ENCODE results near the gene GRK7. TPM values are rescaled to one million over a fixed set of nuclear protein-coding genes. Genes with fewer than 3 reads are reported as not detected.
"Not testable (repeated sequence)": the region's sequence is repeated elsewhere in the genome, so short reads cannot be mapped to it uniquely, and the experiment has no call there.

GRK7 gene
- polyA plus RNA-seq, 12 donors: 0.05 to 0.20 (median 0.08) TPM; not detected in 7

DNA sequence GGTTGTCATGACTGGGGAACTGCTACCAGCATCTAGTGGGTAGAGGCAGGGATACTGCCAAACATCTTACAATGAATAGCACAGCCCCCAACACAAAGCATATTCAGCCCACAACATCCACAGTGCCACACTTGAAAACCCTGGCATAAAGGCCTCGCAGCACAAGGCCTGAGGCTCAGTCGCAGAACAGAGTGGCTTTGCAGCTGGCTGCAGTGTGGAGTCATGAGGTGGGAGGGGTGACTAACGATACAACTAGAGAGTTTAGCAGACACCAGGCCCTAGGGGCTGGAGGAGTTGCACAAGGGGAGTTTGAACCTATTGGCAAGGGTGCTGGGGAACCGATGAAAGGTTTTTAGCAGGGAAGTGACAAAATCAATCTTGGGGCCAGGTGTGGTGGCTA, 32.1 kb downstream of the GRK7 start:
- no peak for DNase-seq

DNA sequence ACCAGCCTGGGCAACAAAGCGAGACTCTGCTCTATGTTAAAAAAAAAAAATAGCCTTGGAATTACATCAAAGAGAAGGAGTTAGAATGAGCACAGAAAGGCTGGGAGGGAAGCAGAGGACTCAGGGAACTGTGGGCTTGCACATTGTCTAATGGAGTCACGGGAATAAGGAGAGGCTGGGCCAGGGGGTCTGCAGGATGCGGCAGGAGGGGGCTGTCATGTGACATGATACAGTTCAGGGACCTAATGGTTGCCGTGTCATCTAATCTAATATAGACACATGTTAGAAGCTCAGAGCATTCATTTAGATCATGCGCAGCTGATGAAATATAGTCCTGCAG, 32.5 kb downstream of the GRK7 start:
- no peak for DNase-seq

DNA sequence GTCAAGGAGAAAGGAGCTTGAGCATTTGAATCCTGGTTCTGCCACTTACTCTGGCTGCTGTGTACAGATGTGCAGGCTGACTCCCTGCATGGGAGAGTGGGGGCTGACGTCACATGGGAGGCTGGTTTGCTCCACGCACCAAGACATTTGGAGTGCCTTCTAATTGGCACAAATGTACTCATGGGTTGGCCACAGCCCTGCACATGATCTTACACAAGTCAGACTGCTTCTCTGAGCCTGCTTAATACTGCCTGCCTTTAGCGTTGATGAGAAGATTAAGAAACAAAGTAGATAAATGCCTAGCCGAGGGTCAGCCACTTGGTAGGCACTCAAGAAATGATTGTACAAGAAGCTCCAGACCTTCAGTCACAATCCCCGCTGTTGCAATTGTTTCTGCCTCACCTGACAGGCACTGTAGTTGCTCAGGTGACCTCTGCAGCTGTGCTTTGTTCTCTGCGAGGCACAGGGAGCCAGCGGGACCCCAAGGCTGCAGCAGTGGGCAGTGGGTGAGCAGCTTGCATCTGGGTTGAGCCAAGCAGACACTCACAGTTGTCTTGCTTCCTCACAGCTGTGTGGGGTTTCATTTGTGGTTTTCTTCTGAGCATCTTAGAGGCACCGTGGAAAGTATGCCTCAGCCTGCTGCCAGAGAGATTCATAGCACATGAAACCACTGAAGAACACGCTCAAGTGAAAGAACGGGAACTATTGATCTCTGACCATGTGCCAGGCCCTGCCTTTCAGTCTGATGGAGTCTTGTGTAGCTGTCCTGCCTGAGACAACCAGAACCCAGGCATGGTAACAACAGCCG, 33.1 kb downstream of the GRK7 start:
- DNase-seq: no peak

DNA sequence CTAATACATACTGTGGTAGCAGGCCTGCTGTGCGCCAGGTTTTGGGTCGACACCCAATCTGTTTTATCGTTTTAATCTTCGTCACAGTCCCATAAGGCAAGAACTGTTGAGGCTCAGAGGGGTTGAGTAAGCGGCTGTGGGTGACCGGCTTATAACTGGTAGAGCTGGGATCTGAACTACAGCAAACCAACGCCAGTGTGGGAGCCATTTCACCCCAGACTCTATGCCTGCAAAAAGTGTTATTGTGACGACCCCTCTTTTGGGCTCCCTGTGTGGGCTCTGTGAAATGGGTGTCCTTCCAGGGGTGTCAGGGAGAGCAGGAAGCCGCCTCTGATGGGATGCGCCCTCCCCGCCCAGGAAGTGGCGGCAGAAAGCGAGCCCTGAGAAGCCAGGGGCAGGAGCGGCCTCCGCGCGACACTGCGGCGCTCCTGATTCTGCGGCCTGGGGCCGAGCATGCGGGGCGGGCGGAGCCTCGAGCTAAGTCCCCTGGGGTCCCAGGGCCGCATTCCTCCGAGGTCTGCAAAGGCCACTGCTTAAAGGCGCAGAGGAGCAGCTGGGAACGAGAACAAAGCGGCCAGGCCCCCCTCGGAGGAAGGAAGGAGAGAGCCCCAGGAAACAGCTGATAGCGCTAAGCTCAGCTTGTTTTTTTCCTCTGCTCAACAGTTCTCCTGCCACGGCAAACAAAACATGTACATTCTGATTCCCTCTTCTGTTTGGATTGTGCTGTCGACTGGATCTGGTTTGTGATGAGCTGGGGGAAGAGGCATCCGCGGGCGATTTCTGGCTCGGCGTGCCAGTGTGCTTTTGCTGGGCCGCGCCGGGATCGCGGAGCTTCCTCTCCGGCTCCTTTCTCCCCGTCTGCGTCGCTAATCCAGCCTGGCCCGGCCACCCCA, 33.9 kb downstream of the GRK7 start:
- peak; percentile 69 for DNase-seq

DNA sequence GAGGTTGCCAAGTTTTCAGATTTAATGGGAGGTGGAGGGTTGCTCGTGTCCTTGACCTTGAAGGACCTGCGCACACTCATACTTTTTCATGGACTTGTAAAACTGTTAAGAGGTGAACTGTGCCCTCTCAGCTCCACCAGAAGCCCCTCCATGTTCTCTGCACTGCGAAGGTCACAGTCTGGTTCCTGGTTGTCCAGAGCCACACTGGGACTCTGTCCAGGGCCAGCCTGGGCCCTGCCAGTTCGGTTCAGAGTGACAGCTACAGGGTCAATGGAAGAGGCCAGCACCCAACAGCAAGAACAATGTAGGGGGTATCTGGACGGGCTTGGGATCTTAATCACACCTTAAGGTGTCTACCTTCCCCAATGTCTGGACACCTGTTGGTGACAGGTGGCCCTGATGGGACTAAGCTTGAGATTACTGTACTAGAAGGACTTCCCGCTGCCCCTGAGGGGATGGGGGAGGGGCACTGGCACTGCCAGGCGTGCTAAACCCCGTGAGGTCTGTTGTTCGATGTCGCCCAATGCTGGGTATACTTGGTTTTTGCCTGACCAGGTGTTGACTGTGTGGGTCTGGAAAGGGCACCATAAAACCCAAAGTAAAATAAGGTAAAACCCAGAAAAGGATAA, 34.7 kb downstream of the GRK7 start:
- no peak for DNase-seq

DNA sequence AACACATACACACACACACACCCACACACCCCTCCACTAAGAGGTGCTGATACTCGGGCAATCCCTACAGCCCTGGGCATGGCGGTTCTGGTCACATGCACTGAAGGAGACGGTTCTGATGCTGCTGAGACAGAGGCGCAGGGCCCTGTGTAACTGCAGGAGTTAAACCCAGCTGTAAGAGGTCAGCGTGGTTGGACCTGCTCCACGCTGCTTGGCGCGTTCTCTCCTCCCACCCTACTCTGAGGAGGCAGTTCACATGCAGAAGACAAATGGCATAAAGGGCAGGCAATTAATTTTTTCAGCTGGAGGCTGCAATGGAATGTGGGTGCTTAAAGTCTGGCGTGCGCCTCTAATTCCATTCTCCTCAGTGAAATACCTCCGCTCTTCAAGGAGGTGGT, 35.2 kb downstream of the GRK7 start:
- DNase-seq: no peak

DNA sequence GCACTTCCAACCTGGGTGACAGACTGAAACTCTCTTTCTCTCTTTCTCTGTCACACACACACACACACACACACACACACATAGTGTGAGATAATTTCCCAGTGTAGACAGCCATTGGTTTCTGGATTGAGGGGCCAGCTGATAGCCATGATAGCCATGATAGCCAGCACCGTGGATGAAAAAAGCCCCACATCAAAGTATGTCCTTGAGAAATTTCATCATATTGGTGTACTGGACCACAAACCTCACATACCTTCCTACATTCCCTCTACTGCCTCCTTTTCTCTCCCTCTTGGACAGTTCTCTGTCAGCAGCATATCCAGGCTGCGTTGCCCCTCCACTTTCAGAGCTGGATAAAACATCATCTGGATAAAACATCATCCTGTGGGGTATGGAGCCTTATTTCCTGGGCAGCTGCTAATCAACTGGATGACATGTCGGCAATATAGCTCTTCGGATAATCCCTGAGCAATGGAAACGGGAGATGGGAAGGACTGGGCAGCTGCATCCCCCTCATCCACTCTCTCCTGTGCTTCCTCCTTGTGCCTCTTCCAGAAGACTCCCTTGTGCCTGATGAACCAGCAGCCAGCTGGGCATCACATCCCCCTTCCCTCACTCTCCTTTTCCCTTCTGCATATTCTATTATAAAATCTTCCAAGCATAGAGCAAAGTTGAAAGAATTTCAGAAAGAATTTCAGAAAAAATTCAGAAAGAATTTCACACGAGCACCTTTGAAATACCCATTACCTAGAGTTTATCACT, 39.3 kb downstream of the GRK7 start:
- DNase-seq: no peak

DNA sequence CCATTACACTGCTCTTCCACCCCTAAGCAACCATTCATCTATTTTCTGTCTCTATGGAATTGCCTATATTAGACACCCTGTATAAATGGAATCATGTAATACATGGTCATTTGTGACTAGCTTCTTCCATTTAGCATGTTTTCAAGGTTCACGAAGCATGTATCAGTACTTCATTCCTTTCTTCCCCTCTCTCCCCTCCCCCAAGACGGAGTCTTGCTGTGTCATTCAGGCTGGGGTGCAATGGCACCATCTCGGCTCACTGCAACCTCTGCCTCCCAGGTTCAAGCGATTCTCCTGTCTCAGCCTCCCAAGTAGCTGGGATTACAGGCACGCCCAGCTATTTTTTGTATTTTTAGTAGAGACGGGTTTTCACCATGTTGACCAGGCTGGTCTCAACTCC, 40.3 kb downstream of the GRK7 start:
- DNase-seq: not testable (repeated sequence)

DNA sequence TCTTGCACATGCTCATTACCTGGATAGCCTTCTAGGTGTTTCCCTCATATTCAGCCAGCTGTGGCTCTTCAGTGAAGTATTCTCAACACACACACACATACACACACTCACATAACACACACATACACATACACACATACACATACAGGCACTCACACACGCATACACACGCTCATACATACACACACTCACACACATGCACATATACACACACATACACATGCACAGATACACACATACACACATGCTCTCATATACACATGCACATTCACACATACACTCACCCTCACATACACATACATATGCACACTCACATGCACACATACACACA, 41.2 kb downstream of the GRK7 start:
- DNase-seq: no peak

DNA sequence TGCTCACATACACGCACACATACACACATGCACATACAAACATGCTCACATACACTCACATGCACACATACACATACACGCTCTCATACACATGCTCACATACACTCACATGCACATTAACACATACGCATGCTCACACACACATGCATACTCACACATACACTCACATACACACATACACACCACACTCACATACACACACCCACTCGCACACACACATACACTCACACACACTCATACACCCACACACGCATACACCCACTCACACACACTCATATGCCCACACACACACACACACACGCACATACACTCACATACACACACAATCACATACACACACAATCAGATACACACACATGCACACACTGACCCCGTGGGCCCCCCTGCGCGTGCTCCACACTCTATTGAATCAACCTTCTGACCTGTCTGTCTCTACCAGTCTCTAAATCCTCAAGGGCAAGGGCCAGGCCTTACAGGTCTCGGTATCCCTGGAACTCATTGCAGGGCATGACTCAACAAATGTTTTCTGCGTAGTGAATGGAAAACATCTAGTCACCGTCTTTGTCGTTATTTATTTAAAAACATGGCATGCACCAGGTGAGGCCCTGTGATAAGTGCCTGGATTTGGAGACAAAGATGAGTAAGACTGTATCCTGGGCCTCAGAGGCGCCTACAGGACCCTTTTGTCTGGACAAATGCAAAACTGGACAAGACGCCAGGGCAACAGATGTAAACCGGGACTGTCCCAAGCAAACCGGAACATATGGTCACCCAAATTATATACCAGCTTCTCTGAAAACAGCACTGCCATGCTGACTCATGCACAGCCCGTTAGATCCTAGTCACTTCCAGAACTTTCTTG, 41.8 kb downstream of the GRK7 start:
- DNase-seq: no peak

DNA sequence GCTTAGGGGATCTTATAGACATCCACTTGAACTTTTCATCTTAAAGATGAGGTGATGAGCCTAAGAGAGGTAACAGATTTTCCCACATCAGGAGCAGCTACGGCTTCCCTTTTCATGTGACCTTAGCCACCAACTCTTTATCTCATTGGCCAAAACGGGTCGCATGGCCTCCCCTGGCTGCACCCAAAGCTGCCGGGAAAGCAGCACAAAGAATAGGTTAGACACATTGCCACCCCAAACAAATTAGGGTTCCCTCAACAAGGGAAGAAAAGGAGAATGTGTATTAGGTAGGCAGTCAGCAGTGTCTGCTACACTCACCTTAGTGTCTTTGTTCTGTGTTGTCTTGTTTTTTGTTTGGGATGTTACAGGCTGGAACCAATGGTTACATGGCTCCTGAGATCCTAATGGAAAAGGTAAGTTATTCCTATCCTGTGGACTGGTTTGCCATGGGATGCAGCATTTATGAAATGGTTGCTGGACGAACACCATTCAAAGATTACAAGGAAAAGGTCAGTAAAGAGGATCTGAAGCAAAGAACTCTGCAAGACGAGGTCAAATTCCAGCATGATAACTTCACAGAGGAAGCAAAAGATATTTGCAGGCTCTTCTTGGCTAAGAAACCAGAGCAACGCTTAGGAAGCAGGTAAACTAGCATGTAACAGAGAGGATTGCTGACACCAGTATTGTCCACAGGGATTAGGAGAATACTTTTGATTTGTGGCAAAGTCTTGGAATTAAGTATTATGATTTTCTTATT, 44.2 kb downstream of the GRK7 start:
- no peak for DNase-seq

DNA sequence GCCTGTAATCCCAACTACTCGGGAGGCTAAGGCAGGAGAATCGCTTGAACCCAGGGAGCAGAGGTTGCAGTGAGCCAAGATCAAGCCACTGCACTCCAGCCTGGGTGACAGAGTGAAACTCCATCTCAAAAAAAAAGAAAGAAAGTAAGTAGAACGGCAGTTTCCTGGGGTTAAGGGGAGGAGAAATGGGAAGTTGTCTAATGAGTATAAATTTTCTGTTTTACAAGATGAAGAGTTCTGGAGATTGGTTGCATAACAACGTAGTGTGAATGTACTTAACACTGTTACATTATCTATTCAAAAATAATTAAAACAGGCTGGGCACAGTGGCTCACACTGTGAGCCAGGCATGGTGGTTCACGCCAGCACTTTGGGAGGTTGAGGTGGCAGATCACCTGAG, 45.4 kb downstream of the GRK7 start:
- no peak for DNase-seq

DNA sequence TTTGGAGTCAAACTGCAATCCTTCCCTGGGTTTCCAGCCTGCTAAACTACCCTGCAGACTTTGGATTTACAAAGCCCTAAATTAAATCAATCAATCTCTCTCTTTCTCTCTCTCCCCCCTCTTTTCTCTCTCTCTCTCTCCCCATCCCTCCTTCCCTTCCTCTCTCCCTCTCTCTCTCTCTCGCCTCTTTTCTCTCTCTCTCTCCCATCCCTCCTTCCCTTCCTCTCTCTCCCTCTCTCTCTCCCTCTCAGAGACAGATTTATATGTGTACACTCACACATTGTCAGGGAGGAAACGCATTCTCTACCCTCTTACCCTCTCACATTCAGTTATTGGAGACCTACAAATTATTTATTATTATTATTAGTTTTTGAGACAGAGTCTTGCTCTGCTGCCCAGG, 47.0 kb downstream of the GRK7 start:
- no peak for DNase-seq

DNA sequence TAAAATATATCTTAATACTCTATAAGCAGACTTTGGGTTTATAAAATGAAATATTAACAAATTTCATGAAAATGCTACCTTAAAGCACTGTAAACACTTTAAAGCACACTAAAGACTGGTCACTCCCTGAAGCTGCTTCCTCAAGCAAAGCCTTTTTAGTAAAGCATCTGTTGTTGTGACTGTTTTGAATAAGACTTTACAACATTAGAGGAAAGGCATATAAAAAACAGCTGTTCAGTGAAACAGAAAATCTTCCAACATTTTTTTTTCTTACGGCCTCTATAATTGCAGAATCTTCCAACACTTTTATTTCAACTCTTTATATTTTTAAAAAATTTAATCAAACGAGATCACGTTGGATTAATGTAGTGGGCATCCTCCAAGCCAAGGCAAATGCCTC, 48.1 kb downstream of the GRK7 start:
- no peak for DNase-seq

DNA sequence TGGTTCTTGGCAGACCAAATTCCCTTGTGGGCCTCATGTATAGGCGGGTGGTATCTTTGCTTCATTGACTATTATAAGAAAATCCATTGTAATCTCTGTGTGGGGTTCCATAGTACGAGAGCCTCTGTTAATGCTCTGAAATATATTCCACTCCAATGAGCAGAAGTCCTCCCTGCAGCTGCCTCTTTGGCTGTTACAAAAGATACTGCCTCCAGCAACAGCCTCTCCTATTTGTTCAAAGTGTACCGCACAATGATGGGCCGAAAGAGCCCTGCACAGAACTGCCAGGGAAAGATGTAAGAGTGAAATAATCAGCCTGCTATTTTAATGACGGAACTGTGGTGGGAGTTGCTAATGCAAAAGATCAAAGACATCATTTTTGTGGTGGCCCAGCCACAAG, 48.9 kb downstream of the GRK7 start:
- no peak for DNase-seq

DNA sequence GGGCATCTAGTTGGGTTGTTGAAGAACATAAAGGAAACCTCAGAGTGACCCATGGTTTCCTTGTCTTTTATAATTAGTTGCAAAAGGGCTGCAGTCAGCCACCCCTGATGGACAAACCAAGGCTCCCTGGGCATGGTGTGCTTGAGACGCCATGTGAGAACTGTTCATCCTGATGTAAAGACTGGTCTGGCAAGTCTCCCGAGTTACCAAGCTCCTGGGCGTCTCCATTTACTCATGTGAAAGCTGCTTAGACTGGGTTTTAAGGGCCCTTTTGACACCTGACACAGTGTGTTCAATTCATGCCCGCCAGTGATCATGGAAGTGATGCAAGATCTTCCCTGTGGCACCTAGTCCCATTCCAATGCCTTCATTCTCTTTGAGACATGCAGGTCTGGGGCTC, 49.4 kb downstream of the GRK7 start:
- no peak for DNase-seq
